ENCODE results near the gene SLC12A4. TPM values are rescaled to one million over a fixed set of nuclear protein-coding genes. Genes with fewer than 3 reads are reported as not detected.

Gene SLC12A4
- total and polyA plus RNA-seq, 2 of the 13 experiments (the other 11 are each of a cell fraction or from before 2014, with no cell fraction given) = 65.1 to 84.3 TPM

DNA sequence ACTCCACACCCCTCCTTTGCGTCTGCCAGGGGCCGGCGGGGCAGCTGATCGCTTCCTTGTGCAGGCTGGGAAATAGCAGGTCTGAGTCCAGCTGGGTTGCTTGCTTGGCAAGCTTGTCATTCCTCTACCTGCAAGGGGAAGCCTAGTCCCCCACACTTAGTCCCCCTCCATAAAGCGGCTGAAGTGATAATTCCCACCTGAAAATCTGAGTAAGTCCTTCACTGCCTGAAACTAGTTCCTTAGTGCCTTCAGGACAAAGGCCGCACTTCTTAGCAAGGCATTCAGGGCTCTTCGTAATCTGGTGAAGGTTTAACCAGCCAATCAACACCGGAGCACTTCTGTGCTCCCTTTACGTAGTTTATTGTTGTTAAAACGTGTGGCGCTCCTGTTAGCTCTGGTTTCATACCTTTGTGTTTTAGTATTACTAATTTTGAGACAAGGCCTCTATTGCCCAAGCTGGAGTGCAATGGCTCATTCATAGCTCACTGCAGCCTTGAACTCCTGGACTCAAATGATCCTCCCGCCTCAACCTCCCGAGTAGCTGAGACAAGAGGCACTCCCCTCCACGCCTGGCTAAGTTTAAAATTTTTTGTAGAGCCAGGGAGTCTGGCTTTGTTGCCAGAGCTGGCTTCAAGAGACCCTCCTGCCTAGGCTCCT, 74.6 kb downstream of the SLC12A4 start (continued):
- TF ChIP-seq ZHX2 (IDR thresholded peaks at IDR 0.05; ENCODE audit: low read depth) (no peak), ZHX2 (CRISPR knock-in tag; IDR thresholded peaks at IDR 0.05; ENCODE audit: borderline replicate concordance) (no peak), ZNF580 (CRISPR knock-in tag; IDR thresholded peaks at IDR 0.05; ENCODE audit: borderline replicate concordance, low read depth) (0 out of 2 replicates have a peak, but pooled peaks have one; percentile 15), NAIF1 (CRISPR knock-in tag; IDR thresholded peaks at IDR 0.05; ENCODE audit: borderline replicate concordance) (no peak), ZNF761 (CRISPR knock-in tag; conservative IDR thresholded peaks at IDR 0.05) (no peak), MTA3 (CRISPR knock-in tag; IDR thresholded peaks at IDR 0.05) (no peak), MXD3 (CRISPR knock-in tag; IDR thresholded peaks at IDR 0.05) (0 out of 2 replicates have a peak, but pooled peaks have one; percentile 11), ARNT2 (CRISPR knock-in tag; IDR thresholded peaks at IDR 0.05; ENCODE audit: low read depth) (no peak), ZMYM4 (CRISPR knock-in tag; IDR thresholded peaks at IDR 0.05) (0 out of 2 replicates have a peak, but pooled peaks have one; percentile 17), ZSCAN31 (CRISPR knock-in tag; IDR thresholded peaks at IDR 0.05; ENCODE audit: low read depth) (no peak), MIER3 (CRISPR knock-in tag; IDR thresholded peaks at IDR 0.05; ENCODE audit: borderline replicate concordance) (no peak), NFAT5 (CRISPR knock-in tag; IDR thresholded peaks at IDR 0.05) (no peak), ZNF724P (CRISPR knock-in tag; IDR thresholded peaks at IDR 0.05; ENCODE audit: borderline replicate concordance) (no peak), NPAS2 (CRISPR knock-in tag; IDR thresholded peaks at IDR 0.05; ENCODE audit: borderline replicate concordance) (no peak), EHMT2 (IDR thresholded peaks at IDR 0.05; ENCODE audit: borderline replicate concordance, low read depth, low read length) (no peak), LCORL (IDR thresholded peaks at IDR 0.05) (no peak), LCORL (CRISPR knock-in tag; IDR thresholded peaks at IDR 0.05) (peak; percentile 65; the same call in 1 of the 2 replicates), ZBTB21 (CRISPR knock-in tag; IDR thresholded peaks at IDR 0.05) (no peak; the same call in 1 of the 2 replicates)
